GM18520 (cell line): ENCODE measurements around the gene KIF3B.
"Not testable (repeated sequence)": the region's sequence is repeated elsewhere in the genome, so short reads cannot be mapped to it uniquely, and the experiment has no call there.

Experiments used
- ATAC-seq: cut with Tn5 transposase; IDR thresholded peaks from one replicate; pipeline ENCODE4 v1.9.1; 2021; ENCODE audit not compliant: unreplicated experiment

KIF3B gene

GRCh38 chr20:32355417-32355841 is 78.0 kb downstream of the KIF3B start:
- ATAC-seq: peak; percentile 30

DNA sequence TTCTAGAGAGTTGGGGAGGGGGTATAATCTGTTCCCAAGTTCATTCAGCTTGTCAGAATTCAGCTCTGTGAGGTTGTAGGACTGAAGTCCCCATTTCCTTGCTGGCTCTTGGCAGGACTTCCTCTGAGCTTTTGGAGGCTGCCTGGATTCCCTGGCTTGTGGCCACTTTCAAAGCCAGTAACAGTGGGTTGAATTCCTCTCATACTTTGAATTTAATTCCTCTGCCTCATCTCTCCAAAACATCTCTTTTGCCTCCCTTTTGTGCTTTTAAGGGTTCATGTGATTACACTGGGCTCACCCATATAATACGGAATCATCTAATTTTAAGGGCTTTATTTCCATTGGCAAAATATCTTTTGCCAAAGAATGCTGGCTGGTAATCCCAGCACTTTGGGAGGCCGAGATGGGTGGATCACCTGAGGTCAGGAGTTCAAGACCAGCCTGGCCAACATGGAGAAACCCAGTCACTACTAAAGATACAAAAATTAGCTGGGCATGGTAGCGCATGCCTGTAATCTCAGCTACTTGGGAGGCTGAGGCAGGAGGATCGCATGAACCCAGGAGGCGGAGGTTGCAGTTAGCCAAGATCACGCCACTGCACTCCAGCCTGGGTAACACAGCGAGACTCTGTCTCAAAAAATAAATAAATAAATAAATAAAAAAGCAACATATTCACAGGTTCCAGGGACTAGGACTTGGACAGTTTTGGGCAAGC is 78.6 kb downstream of the KIF3B start:
- not testable (repeated sequence) for ATAC-seq

GRCh38 chr20:32356622-32357374 is 79.3 kb downstream of the KIF3B start:
- no peak for ATAC-seq

DNA sequence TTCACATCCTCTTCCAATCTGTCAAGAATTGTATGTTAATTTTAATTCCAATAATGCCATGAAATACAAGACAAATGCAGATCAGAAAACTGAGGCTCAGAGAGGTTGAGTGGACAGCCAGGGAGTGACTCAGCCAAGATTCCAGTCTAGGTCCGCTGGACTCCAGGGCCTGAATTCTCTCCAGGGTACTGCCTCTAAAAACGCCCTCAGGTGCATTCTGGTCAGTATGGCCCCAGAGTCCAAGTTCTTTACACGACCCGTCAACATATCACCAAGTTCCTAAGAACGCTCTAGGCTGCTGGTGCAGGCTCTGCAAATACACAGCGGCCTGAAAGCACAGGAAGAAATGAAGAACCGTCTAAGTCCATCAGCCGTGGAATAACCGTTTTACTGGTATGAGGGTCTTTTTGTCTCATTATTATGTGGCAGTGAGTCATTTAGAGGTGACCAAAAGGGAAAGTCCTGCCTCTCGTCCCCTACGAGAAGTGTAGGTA is 80.0 kb downstream of the KIF3B start:
- peak; percentile 0 for ATAC-seq

DNA sequence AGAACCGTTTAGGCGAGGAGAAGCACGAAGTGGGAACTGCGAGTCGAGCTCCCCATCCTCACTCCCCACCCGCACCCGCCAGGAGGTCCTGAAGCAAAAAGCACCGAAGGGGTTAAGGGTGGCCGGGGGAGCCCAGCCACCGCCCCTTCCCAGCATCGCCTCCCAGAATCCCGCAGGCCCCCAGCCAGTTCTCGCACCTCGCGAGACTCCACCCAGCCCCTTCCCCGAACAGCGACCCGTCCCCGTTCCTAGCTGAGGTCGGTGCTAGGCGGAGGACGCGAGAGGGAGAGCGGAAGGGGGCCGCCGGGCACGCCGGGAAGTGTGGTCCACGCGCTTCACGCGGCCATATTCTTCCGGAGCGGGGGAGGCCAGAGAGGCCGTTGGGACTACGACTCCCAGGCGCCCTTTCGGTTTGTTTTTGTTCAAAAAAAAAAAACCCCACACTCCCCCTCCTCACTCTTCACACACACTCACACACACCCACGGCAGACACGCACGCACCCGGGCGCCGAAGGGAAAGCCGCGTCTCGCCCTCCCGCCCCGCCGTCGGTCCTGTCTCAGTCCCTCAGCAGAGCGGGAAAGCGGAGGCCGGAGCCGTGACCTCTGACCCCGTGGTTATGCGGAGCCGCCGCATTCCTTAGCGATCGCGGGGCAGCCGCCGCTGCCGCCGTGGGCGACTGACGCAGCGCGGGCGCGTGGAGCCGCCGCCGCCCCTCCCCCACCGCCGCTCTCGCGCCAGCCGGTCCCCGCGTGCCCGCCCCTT is 80.6 kb downstream of the KIF3B start, which contains the start of gene ASXL1:
ASXL1 (plus strand) TSS at position 463 of the 763 bp plus-strand sequence. CDS start 445 bp downstream, outside the sequence.
- ATAC-seq: peak; percentile 47

- ATAC-seq: no peak
Observed at GRCh38 chr20:32358632-32358882, 81.1 kb downstream of the KIF3B start.

- ATAC-seq: no peak
Observed at GRCh38 chr20:32358883-32359632, 81.6 kb downstream of the KIF3B start.

GRCh38 chr20:32359633-32360332 is 82.3 kb downstream of the KIF3B start:
- ATAC-seq: no peak

- no peak for ATAC-seq
Observed at GRCh38 chr20:32360333-32360634, 82.8 kb downstream of the KIF3B start.

DNA sequence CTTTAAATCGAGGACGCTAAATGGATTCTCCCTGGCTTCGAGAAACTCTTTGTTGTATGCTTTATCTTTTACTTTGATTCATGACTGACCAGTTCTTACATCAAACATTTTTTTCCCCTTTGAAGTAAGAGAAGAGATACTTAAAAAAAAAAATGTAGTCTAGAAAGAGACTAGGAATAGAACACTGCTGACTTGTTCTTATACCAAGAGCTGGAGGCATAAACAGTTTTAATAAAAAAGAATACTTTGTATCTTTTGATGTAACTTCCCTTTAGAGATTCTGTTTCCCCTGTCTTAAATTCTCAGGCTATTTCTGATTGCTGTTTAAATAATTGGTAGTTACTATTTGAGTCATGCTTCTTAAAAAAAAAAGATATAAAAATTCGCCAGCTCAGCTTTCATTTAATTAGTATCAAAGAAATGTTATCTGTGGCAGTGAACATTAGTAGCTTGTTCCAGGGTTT is 85.5 kb downstream of the KIF3B start:
- no peak for ATAC-seq

DNA sequence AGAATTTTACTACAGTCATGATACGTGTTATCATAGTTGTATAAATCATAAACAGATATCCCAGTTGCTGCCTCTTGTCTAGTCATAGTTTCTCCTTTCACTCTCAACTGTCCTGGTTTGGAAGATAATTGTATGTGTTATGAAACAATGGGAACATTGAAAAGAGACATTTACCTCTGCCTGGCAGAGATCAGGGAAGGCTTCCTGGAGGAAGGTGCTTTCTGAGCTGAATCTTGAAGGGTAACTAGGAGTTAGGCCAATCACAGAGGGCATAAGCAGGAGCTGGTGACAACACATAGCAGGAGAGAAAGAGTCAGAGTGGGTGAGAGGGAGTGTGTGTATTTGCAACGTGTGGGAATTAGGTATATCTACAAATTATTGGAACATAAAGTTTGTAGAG is 86.0 kb downstream of the KIF3B start:
- no peak for ATAC-seq

GRCh38 chr20:32364554-32365208 is 87.2 kb downstream of the KIF3B start:
- no peak for ATAC-seq

GRCh38 chr20:32365564-32365963 is 88.1 kb downstream of the KIF3B start:
- ATAC-seq: no peak

GRCh38 chr20:32366380-32366779 is 88.9 kb downstream of the KIF3B start:
- ATAC-seq: peak; percentile 29

DNA sequence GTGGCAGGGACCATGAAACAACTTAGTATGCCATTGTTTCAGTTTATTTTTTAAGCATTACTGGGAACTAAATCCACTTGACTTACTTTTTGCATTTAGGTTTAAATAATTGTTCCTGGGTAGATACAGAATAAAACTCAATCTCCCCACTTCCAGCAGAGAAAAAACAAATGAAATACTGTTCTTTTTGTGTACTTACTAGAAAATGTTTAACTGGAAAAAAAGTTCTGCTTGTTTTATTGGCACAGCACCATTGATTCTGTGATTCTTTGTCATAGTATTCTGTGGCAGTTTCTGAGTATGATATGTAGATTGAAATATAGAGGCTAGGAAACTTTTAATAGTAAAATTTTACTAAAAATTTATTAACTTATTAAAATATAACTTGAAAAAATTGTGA is 90.9 kb downstream of the KIF3B start:
- ATAC-seq: no peak

DNA sequence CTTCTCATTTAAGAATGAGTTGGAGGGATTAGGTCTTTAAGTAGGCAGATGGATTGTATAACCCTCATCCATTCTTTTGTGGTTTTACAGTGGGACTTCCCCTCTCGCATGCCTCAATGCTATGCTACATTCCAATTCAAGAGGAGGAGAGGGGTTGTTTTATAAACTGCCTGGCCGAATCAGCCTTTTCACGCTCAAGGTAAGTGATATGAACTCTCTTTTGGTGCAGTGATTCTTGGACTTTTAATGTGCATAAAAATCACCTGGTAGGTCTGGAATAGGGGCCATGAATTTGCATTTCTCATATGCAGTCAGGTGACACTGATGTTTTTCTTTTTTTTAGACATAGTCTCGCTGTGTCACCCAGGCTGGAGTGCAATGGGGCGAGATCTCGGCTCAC is 91.5 kb downstream of the KIF3B start:
- no peak for ATAC-seq

- ATAC-seq: no peak
Observed at GRCh38 chr20:32370897-32371296, 93.4 kb downstream of the KIF3B start.

DNA sequence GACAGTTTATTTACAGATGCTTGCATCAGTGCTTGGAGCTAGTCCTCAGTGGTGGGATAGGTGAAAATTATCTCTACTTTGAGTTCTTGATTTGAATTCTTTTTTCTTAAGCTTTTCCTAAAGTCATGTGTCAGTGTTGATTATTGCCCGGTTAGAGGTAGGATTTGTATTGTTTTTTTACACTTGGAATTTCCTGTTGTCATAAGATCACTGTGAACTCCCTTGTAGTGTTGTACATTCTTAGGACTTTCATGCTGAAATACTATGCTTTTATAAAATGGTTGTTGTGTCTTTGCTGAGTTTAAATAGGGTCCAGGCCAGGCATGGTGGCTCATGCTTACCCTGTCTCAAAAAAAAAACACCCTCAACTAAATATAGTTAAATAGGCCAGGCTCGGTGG is 101.0 kb downstream of the KIF3B start:
- ATAC-seq: no peak

DNA sequence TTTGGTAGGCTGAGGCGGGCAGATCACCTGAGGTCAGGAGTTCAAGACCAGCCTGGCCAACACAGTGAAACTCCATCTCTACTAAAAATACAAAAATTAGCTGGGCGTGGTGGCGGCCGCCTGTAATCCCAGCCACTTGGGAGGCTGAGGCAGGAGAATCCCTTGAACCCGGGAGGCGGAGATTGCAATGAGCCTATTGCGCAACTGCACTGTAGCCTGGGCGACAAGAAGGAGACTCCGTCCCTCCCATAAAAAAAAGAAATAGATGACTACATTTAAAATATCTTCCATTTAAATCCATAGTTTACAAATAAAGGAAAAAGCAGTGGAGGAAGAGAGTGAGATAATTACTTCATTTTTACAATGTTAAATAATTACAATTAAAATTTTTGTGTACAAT is 102.6 kb downstream of the KIF3B start:
- ATAC-seq: not testable (repeated sequence)

- ATAC-seq: no peak
Observed at GRCh38 chr20:32380745-32381144, 103.3 kb downstream of the KIF3B start.
